Measurements from ENCODE around the gene CCR5.

CCR5 gene

GRCh38 chr3:46409739-46410489, 39.2 kb downstream of the CCR5 start:
- DNase-seq: no peak

DNA sequence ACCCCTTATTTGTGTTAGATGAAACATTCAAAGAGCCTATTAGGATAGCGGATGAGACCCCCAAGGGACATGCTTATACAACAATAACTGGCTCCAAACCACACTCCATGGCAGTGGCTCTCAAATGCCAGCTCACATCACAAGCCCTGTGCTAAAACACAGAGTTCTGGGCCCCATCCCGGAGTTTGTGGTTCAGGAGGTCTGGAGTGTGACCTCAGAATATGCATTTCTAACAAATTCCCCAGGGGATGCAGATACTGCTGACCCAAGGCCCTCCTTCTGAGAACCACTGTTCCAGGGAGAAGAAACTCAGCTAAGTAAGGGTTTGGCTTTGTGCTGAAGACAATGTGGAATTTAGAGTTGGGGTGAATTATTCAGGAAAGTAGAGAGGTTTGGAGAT, 39.9 kb downstream of the CCR5 start:
- DNase-seq: no peak

- DNase-seq: no peak
These were observed 40.5 kb downstream of the CCR5 start for GRCh38 chr3:46411271-46411670.

- no peak for DNase-seq
These were observed 42.1 kb downstream of the CCR5 start for GRCh38 chr3:46412786-46413298.

DNA sequence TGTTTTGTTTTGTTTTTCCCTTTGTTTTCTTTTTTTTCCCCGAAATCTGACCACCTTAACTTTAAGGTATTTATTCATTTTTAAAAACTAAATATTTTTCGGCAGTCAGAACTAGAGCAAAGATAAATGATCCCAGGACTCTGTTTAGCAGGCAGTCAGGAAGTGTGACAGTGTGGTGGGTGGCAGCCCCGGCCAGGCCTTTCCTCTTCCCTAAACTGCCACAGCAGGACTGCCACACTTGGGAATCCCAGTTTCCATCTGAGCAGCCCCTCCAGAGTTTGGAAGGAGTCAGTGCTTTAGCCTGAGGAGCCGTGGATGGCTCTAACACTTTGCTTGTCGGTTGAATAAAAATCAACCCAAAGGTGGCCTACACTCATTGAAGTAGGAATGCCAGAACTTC, 43.2 kb downstream of the CCR5 start:
- DNase-seq: no peak

DNA sequence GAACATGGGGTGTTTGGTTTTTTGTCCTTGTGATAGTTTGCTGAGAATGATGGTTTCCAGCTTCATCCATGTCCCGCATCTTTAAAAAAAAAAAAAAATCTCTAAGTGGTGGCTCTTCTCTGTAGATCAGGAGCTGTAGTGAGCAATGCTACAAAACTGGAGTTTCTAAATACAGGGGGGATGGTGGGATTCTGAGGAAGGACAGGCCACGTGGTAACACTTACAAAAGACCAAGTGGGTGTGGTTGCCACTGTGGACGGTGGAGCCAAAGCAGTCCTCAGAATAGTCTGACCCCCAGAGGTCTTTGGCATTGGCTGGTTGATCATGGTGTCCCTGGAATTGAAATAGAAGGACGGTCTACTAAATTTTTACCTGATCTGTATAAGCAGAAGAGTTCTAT, 44.0 kb downstream of the CCR5 start:
- no peak for DNase-seq

- DNase-seq: no peak
These were observed 45.5 kb downstream of the CCR5 start for GRCh38 chr3:46416125-46416810.

DNA sequence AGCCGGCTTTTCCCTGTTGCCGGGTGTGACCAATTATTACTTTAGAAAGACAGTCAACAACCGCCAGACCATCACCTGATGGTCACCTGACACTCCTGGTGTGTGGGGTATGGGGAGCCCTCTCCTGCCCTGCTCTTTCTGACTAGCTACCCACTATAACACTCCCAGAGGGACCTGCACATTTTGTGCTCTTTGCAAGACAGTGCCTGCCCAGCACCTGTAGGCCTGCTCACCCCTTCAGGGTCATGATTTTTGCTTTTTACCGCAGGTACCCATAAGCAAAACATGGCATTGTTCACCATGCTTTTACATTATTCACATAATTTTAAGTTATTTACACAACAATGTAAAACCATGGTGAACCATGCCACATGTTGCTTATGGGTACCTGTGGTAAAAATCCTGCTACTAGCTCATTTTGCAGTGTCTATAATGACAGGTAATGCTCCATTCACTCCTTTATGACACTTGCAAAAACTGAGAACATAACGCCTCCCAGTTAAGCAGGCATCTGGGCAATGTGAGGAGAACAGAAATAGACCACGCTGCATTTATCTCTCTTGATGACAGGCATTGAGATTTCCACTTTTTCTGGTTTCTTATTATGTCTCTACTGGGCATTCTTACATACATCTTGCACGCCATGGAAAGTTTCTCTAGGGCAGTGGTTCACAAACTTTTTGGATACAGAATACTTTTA, 46.2 kb downstream of the CCR5 start:
- DNase-seq: no peak

DNA sequence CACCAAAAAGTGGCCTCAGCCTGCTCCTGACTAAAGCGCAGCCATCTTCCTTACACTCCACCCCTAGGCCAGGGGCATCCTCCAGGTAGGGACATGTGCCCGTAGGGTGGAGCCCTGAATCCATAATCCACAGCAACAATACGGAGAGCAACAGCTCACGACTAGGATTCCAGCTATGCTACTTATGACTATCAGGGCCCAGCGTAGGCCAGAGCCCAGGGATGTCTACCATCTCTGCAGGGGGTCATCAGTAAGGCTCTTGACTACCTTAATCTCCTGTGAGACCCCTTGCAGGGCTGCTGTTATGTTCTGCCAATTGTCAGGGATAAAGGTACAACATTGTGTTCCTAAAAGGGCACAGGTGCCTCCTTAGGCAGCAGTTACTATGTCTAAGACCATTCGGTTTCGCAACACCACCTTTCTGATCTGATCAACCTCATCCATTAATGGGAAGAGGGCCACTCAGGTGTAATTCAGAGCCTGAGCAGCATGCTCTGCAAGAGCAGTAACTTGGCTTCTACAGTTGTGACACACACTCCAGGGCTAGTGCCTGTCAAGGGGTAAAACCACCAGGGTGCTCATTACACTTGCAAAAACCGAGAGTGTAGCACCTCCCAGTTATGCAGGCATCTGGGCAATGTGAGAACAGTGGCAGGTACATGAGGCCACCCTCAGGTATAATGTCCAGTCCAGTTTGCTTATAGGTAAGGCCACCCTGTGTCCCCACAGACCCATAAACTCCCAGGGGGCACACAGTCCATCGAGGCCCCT, 47.3 kb downstream of the CCR5 start:
- no peak for DNase-seq

GRCh38 chr3:46419816-46420215, 49.1 kb downstream of the CCR5 start:
- DNase-seq: no peak

GRCh38 chr3:46420931-46421330, 50.2 kb downstream of the CCR5 start:
- DNase-seq: no peak

- DNase-seq: no peak
These were observed 51.9 kb downstream of the CCR5 start for GRCh38 chr3:46422617-46423016.

GRCh38 chr3:46423588-46423987, 52.8 kb downstream of the CCR5 start:
- DNase-seq: no peak
